NT2/D1 (cell line): ENCODE results near the gene FNDC3B.

Experiments
- SUZ12 ChIP-seq: IDR thresholded peaks from 2 replicates; pipeline ENCODE4 v1.6.1; 2011; ENCODE audit not compliant: insufficient read length, insufficient read depth; ENCODE audit errors: extremely low read depth
- YY1 ChIP-seq: IDR thresholded peaks from 2 replicates; pipeline ENCODE4 v1.6.1; 2011; ENCODE audit not compliant: insufficient read length, insufficient read depth

DNA sequence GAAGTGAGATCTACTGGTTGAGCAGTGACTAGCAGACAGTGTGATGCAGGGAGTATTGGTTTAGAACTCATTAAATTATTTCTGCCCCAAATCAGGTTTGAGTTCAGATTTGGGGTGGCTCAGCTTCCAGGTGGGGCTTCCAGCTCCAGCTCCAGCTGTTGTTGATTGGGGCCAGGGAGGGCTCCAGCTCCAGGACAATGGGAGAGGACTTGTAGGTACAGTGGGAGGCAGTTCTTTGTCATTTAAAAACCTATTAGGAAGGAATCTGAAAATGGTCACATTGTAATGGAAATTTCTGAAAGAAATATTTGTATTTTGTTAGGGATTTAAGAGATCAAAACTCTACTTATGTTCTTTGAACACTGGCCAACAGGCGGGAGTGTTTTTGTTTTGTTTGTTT, 97.0 kb downstream of the FNDC3B start:
- TF ChIP-seq SUZ12 (no peak), YY1 (no peak)
